H1 (cell line): ENCODE data around the gene DAPL1. TPM values are rescaled to one million over a fixed set of nuclear protein-coding genes. Genes with fewer than 3 reads are reported as not detected.

Experiments
- CTCF ChIA-PET: fragments of 300-600 bp; sonication (Branson Sonifier 250); formaldehyde crosslinking; loops from one replicate; lab custom pipeline; 2021; ENCODE audit not compliant: partially characterized antibody; lab: Charles Lee
- POLR2A ChIA-PET: fragments of 300-600 bp; sonication (Branson Sonifier 250); formaldehyde crosslinking; loops from one replicate; lab custom pipeline; 2021; ENCODE audit warnings: inconsistent platforms; ENCODE audit not compliant: partially characterized antibody; lab: Charles Lee
- DNase-seq, 2 experiments: peaks; one replicate each; pipeline versions ENCODE4 v3.0.0 to v3.0.0-alpha.2; 2010 to 2022; ENCODE audit warnings: low spot score in 2 of 2, low read depth in 1 of 2, mixed read lengths in 1 of 2
- FAIRE-seq: peaks from 2 replicates; lab custom pipeline; 2011; peaks lifted over from hg19 to GRCh38; lab: Jason Lieb, UNC
- H2AFZ ChIP-seq: 2 replicates; pipeline ENCODE4 v1.8.1; 2012; ENCODE audit warnings: low read length, inconsistent platforms
- H2AK5ac ChIP-seq: 2 replicates; pipeline ENCODE4 v1.6.1; 2013; ENCODE audit warnings: low read depth, low read length
- H2BK120ac ChIP-seq: replicated peaks from 2 replicates; pipeline ENCODE3; 2013; ENCODE audit warnings: low read depth, low read length, inconsistent platforms
- H2BK12ac ChIP-seq: 2 replicates; pipeline ENCODE4 v1.6.1; 2013; ENCODE audit warnings: low read depth, low read length
- H2BK15ac ChIP-seq: 2 replicates; pipeline ENCODE4 v1.6.1; 2013; ENCODE audit warnings: low read length
- H2BK20ac ChIP-seq: 2 replicates; pipeline ENCODE4 v1.6.1; 2013; ENCODE audit warnings: low read length
- H2BK5ac ChIP-seq: 2 replicates; pipeline ENCODE4 v1.6.1; 2013; ENCODE audit warnings: low read depth, low read length
- H3K14ac ChIP-seq: 2 replicates; pipeline ENCODE4 v1.6.1; 2013; ENCODE audit warnings: inconsistent platforms; ENCODE audit not compliant: insufficient read length
- H3K18ac ChIP-seq: 2 replicates; pipeline ENCODE4 v1.6.1; 2013; ENCODE audit warnings: low read length; ENCODE audit errors: extremely low read depth
- H3K23ac ChIP-seq: 2 replicates; pipeline ENCODE4 v1.6.1; 2013; ENCODE audit warnings: inconsistent platforms; ENCODE audit not compliant: insufficient read length
- H3K23me2 ChIP-seq: 2 replicates; pipeline ENCODE4 v1.6.1; 2013; ENCODE audit warnings: low read depth, low read length
- H3K27ac ChIP-seq: 2 replicates; pipeline ENCODE4 v1.6.1; 2011; ENCODE audit warnings: low read depth, low read length, inconsistent platforms
- H3K27me3 ChIP-seq, 4 experiments: replicated peaks in 1 of 4; 1 replicate in 1 of 4; 2 replicates in 3 of 4; pipeline versions ENCODE4 v1.6.1 to v1.8.1; 2011 to 2013; ENCODE audit warnings: low read length in 3 of 4, mild to moderate bottlenecking in 3 of 4, inconsistent platforms in 2 of 4, mixed read lengths in 2 of 4, moderate library complexity in 1 of 4; ENCODE audit not compliant: control insufficient read depth in 3 of 4, insufficient read depth in 3 of 4; ENCODE audit errors: extremely low read depth in 1 of 4
- H3K36me3 ChIP-seq, 4 experiments: 2 replicates each; pipeline versions ENCODE4 v1.6.1 to v1.8.1; 2011 to 2013; ENCODE audit warnings: mild to moderate bottlenecking in 4 of 4, low read length in 3 of 4, moderate library complexity in 2 of 4, control low read depth in 1 of 4, inconsistent platforms in 1 of 4; ENCODE audit not compliant: insufficient read depth in 4 of 4, control insufficient read depth in 2 of 4
- H3K4ac ChIP-seq: replicated peaks from 2 replicates; pipeline ENCODE3; 2013; ENCODE audit warnings: low read length, low read depth, mixed read lengths, inconsistent platforms; ENCODE audit not compliant: insufficient read length
- H3K4me1 ChIP-seq, 4 experiments: replicated peaks in 1 of 4; 1 replicate in 1 of 4; 2 replicates in 3 of 4; pipeline versions ENCODE4 v1.6.1 to v1.8.1; 2011 to 2013; ENCODE audit warnings: low read length in 3 of 4, inconsistent platforms in 2 of 4, mixed read lengths in 1 of 4; ENCODE audit not compliant: insufficient read depth in 4 of 4, control insufficient read depth in 3 of 4
- H3K4me2 ChIP-seq, 2 experiments: 2 replicates each; pipeline versions ENCODE4 v1.6.1 to v1.8.1; 2011 to 2013; ENCODE audit warnings: low read depth in 2 of 2, low read length in 2 of 2, control low read depth in 1 of 2, inconsistent platforms in 1 of 2, mild to moderate bottlenecking in 1 of 2; ENCODE audit not compliant: insufficient read depth in 1 of 2
- H3K4me3 ChIP-seq, 4 experiments: fragments of 200-600, 300-600 bp in 1 of 4; sonication (generic), shearing (Covaris generic), sonication (Bioruptor Twin) in 1 of 4; 2 replicates each; pipeline versions ENCODE4 v1.5.1 to v1.8.1; 2011 to 2016; ENCODE audit warnings: low read length in 4 of 4, low read depth in 3 of 4, control low read depth in 2 of 4, inconsistent platforms in 2 of 4, mild to moderate bottlenecking in 2 of 4, mixed read lengths in 1 of 4, moderate library complexity in 1 of 4; ENCODE audit not compliant: insufficient read depth in 2 of 4; ENCODE audit errors: extremely low read depth in 1 of 4
- H3K56ac ChIP-seq: replicated peaks from 2 replicates; pipeline ENCODE3; 2013; ENCODE audit warnings: low read depth, mild to moderate bottlenecking, mixed read lengths, low read length, inconsistent platforms; ENCODE audit not compliant: insufficient read length
- H3K79me1 ChIP-seq: 2 replicates; pipeline ENCODE4 v1.6.1; 2013; ENCODE audit warnings: low read depth, low read length, control low read depth
- H3K79me2 ChIP-seq, 2 experiments: 2 replicates each; pipeline versions ENCODE4 v1.6.1 to v1.8.1; 2012 to 2013; ENCODE audit warnings: low read length in 2 of 2, mild to moderate bottlenecking in 2 of 2, inconsistent platforms in 1 of 2; ENCODE audit not compliant: insufficient read depth in 2 of 2, control insufficient read depth in 1 of 2
- H3K9ac ChIP-seq, 4 experiments: replicated peaks in 1 of 4; 1 replicate in 1 of 4; 2 replicates in 3 of 4; pipeline versions ENCODE4 v1.6.1 to v1.8.1; 2011 to 2013; ENCODE audit warnings: low read depth in 3 of 4, low read length in 3 of 4, control low read depth in 2 of 4, mild to moderate bottlenecking in 2 of 4, moderate library complexity in 2 of 4, inconsistent platforms in 1 of 4; ENCODE audit errors: extremely low read depth in 1 of 4
- H3K9me3 ChIP-seq, 2 experiments: 2 replicates each; pipeline versions ENCODE4 v1.6.1 to v1.8.1; 2012 to 2013; ENCODE audit warnings: mild to moderate bottlenecking in 2 of 2, moderate library complexity in 2 of 2, control low read depth in 1 of 2, inconsistent platforms in 1 of 2, low read depth in 1 of 2, low read length in 1 of 2, mixed read lengths in 1 of 2; ENCODE audit not compliant: insufficient read depth in 2 of 2
- H4K20me1 ChIP-seq, 2 experiments: replicated peaks in 1 of 2; 2 replicates each; pipeline versions ENCODE3 to v1.8.1; 2011 to 2013; ENCODE audit warnings: inconsistent platforms in 2 of 2, low read length in 2 of 2, mild to moderate bottlenecking in 1 of 2; ENCODE audit not compliant: insufficient read depth in 2 of 2, control insufficient read depth in 1 of 2
- H4K5ac ChIP-seq: 2 replicates; pipeline ENCODE4 v1.6.1; 2013; ENCODE audit warnings: low read length, low read depth, mixed read lengths, inconsistent platforms; ENCODE audit not compliant: insufficient read length
- H4K8ac ChIP-seq: 2 replicates; pipeline ENCODE4 v1.8.0; 2013; ENCODE audit warnings: mild to moderate bottlenecking, moderate library complexity, low read length, inconsistent platforms; ENCODE audit not compliant: insufficient read depth; ENCODE audit errors: extremely low read depth
- H4K91ac ChIP-seq: replicated peaks from 2 replicates; pipeline ENCODE3; 2013; ENCODE audit warnings: low read length, mixed read lengths, inconsistent platforms; ENCODE audit not compliant: insufficient read length
- WGBS, 2 experiments: shearing (Covaris generic) in 1 of 2; methylation state at CpG; one replicate each; pipeline versions ENCODE4 v1.1.6 to v1.1.7; 2013 to 2015; ENCODE audit warnings: low lambda C conversion rate in 2 of 2, mixed read lengths in 2 of 2, inconsistent platforms in 1 of 2, low coverage in 1 of 2, missing lambda C conversion rate in 1 of 2; ENCODE audit not compliant: insufficient replicate concordance in 2 of 2, insufficient coverage in 1 of 2, insufficient read length in 1 of 2; ENCODE audit errors: extremely low coverage in 1 of 2, missing lambda C conversion rate in 1 of 2; 5-methylcytosine and 5-hydroxymethylcytosine counted together
- polyA plus RNA-seq, 7 experiments: library from polyadenylated mRNA; depleted of rRNA in 3 of 7; stranded (reverse) in 5 of 7; unstranded in 2 of 7; fragments of >200 nt in 5 of 7; fragments of 200-250 nt in 2 of 7; gene quantifications; 1 replicate in 5 of 7; 2 replicates in 1 of 7; 4 replicates in 1 of 7; pipeline versions ENCODE4 v1.2.1 to v1.2.3, GENCODE V29; 2011 to 2013; ENCODE audit warnings: missing spikeins in 2 of 7, mixed read lengths in 2 of 7
- total RNA-seq: library from RNA; stranded (reverse); fragmentation: NEBNext Ultra II Directional; extraction: Animal tissue kit (Norgen Biotek cat#: 25700); gene quantifications from 2 replicates; pipeline ENCODE4 v1.2.1, GENCODE V29; 2021

DAPL1 gene
- total and polyA plus RNA-seq, 2 of the 8 experiments (the other 6 are each of a cell fraction or from before 2014, with no cell fraction given) = not detected

- no peak overlapping the region for H3K4me3 ChIP-seq
- no peak overlapping the region for H3K18ac ChIP-seq
- H3K9ac ChIP-seq = no peak overlapping the region
- no peak overlapping the region for H3K27ac ChIP-seq
- POLR2A ChIA-PET = no interaction called here
- H3K36me3 ChIP-seq = no peaks in the 10 kb centered on the region
- H4K5ac ChIP-seq = no peak overlapping the region
- no peak overlapping the region for H3K56ac ChIP-seq
- H4K91ac ChIP-seq = no peak overlapping the region
- no peak overlapping the region for H3K14ac ChIP-seq
- FAIRE-seq = no peak
- no peaks in the 10 kb centered on the region for H3K4me1 ChIP-seq
- CTCF ChIA-PET = interaction anchor here (0.8 to 1.2 kb wide), 3 partner anchors 71 to 1170 kb away, joined by 3 read pairs; no protein-coding TSS in a partner anchor
- no peak for DNase-seq
- no peak overlapping the region for H2BK12ac ChIP-seq
- H2AK5ac ChIP-seq = no peak overlapping the region
- H2BK120ac ChIP-seq = no peak overlapping the region
- H3K79me2 ChIP-seq = no peaks in the 10 kb centered on the region
- H3K4ac ChIP-seq = no peak overlapping the region
- H2BK15ac ChIP-seq = no peak overlapping the region
- no peak overlapping the region for H4K8ac ChIP-seq
- no peaks in the 10 kb centered on the region for H3K23me2 ChIP-seq
- no peak overlapping the region for H3K23ac ChIP-seq
- WGBS, 2 experiments = 95% methylated on average over 3 of the region's 3 CpGs; no CpG with 5 or more reads in 1 of the 2 experiments
- no peak overlapping the region for H3K4me2 ChIP-seq
- H3K79me1 ChIP-seq = no peaks in the 10 kb centered on the region
- no peak overlapping the region for H2BK5ac ChIP-seq
- no peaks in the 10 kb centered on the region for H3K9me3 ChIP-seq
- no peaks in the 10 kb centered on the region for H4K20me1 ChIP-seq
- no peak overlapping the region for H2AFZ ChIP-seq
- no peak overlapping the region for H2BK20ac ChIP-seq
- H3K27me3 ChIP-seq = no peaks in the 10 kb centered on the region
Measured at GRCh38 chr2:158826965-158827364, 31.8 kb downstream of the DAPL1 start.
